ENCODE results near the gene ARMH1.

The ARMH1 gene

GRCh38 chr1:44681905-44682882, 7.7 kb downstream of the ARMH1 start:
- no peak for TF ChIP-seq CTCF (IDR thresholded peaks at IDR 0.05; ENCODE audit: low read depth, low read length, missing control alignments)
- no peak overlapping the region for H3K4me3 ChIP-seq (ENCODE audit: low read depth, low read length)

GRCh38 chr1:44682883-44683265, 8.4 kb downstream of the ARMH1 start:
- Histone ChIP-seq H3K4me3 (ENCODE audit: low read depth, low read length) (no peak overlapping the region), H3K27me3 (replicated peaks) (no peaks in the 10 kb centered on the region), H3K36me3 (replicated peaks) (no peaks in the 10 kb centered on the region), H3K27ac (no peak overlapping the region)
- TF ChIP-seq CTCF (IDR thresholded peaks at IDR 0.05; ENCODE audit: low read depth, low read length, missing control alignments): no peak
- no peak for DNase-seq
- in situ Hi-C loops (cut with HindIII; ENCODE audit: low pct_ligation_motif_present, low sequenced_read_pairs): no loop called here

More at GRCh38 chr1:44681905-44682882, 7.7 kb downstream of the ARMH1 start:
- no peaks in the 10 kb centered on the region for H3K27me3 ChIP-seq (replicated peaks)
- no peaks in the 10 kb centered on the region for H3K36me3 ChIP-seq (replicated peaks)
- in situ Hi-C loops (cut with HindIII; ENCODE audit: low pct_ligation_motif_present, low sequenced_read_pairs): no loop called here
- no peak overlapping the region for H3K27ac ChIP-seq
- no peak for DNase-seq

DNA sequence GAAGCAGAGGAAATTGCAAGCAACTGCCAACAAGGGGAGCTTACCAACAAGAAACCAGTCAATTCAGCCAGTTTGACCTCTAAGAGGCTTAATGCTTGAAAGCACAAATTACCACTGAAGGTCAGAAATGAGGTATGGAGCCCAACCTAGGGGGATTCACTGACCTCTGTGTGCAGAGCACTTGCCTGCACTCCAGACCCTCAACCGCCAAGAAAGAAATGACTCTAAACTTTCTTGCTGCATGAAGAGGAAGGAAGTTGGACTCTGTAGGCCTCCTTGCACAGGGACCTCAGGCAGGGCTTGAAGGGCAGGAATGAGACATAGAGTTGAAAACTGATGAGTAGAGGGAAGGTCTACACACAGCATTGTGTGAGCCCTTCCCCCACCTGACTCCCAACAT, 10.0 kb downstream of the ARMH1 start:
- DNase-seq: no peak
- H3K36me3 ChIP-seq (replicated peaks): no peaks in the 10 kb centered on the region
- H3K27me3 ChIP-seq (replicated peaks): no peaks in the 10 kb centered on the region
- no peak overlapping the region for H3K27ac ChIP-seq
- in situ Hi-C loops (cut with HindIII; ENCODE audit: low pct_ligation_motif_present, low sequenced_read_pairs): no loop called here
- no peak for TF ChIP-seq CTCF (IDR thresholded peaks at IDR 0.05; ENCODE audit: low read depth, low read length, missing control alignments)
- no peak overlapping the region for H3K4me3 ChIP-seq (ENCODE audit: low read depth, low read length)

DNA sequence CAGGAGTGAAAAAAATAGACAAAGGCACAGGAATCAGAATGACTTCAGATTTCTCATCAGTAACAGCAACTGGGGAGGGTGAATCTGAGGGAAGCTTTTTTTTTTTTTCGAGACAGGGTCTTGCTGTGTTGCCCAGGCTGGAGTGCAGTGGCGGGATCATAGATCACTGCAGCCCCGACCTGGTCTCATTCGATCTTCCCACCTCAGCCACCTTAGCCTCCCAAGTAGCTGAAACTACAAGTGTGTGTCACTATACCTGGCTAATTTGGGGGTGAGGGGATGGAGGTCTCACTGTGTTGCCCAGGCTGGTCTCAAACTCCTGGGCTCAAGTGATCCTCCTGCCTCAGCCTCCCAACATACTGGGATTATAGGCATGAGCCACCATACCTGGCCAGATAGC, 10.7 kb downstream of the ARMH1 start:
- H3K36me3 ChIP-seq (replicated peaks): no peaks in the 10 kb centered on the region
- in situ Hi-C loops (cut with HindIII; ENCODE audit: low pct_ligation_motif_present, low sequenced_read_pairs): no loop called here
- H3K4me3 ChIP-seq (ENCODE audit: low read depth, low read length): no peak overlapping the region
- no peaks in the 10 kb centered on the region for H3K27me3 ChIP-seq (replicated peaks)
- no peak overlapping the region for H3K27ac ChIP-seq
- no peak for DNase-seq
- TF ChIP-seq CTCF (IDR thresholded peaks at IDR 0.05; ENCODE audit: low read depth, low read length, missing control alignments): no peak

DNA sequence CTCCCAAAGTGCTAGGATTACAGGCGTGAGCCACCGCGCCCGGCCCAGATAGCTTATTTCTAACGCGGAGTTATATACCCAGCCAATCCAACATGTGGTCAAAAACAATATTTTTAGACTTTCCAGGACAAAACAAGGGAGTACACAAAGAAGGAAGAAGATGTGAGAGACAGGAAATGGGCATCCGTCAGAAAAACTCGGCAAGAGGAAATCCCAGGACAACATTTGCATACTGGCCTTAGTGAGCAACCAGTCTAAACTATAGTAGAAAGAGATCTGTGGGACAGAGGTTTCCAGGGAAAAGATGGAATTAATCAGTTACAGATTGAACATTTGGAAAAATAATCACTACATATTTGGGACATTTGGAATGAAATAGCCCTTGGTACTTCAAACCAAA, 11.4 kb downstream of the ARMH1 start:
- no peak overlapping the region for H3K4me3 ChIP-seq (ENCODE audit: low read depth, low read length)
- no peaks in the 10 kb centered on the region for H3K36me3 ChIP-seq (replicated peaks)
- no peak for TF ChIP-seq CTCF (IDR thresholded peaks at IDR 0.05; ENCODE audit: low read depth, low read length, missing control alignments)
- H3K27me3 ChIP-seq (replicated peaks): no peaks in the 10 kb centered on the region
- DNase-seq: no peak
- H3K27ac ChIP-seq: no peak overlapping the region
- in situ Hi-C loops (cut with HindIII; ENCODE audit: low pct_ligation_motif_present, low sequenced_read_pairs): no loop called here

Measured in brain microvascular endothelial cell (primary cell).